CD4-positive, alpha-beta T cell treated with Interleukin-2 at 100 ng/mL for 4 hours (primary cell): ENCODE data around the gene PCNT.

Experiments
- DNase-seq: peaks from one replicate; pipeline ENCODE4 v3.0.0-alpha.2; 2020; ENCODE audit warnings: low spot score

The PCNT gene

GRCh38 chr21:46336603-46337002 is 12.6 kb downstream of the PCNT start:
- DNase-seq, result no peak

GRCh38 chr21:46340998-46341397 is 17.0 kb downstream of the PCNT start:
- DNase-seq, result no peak

DNA sequence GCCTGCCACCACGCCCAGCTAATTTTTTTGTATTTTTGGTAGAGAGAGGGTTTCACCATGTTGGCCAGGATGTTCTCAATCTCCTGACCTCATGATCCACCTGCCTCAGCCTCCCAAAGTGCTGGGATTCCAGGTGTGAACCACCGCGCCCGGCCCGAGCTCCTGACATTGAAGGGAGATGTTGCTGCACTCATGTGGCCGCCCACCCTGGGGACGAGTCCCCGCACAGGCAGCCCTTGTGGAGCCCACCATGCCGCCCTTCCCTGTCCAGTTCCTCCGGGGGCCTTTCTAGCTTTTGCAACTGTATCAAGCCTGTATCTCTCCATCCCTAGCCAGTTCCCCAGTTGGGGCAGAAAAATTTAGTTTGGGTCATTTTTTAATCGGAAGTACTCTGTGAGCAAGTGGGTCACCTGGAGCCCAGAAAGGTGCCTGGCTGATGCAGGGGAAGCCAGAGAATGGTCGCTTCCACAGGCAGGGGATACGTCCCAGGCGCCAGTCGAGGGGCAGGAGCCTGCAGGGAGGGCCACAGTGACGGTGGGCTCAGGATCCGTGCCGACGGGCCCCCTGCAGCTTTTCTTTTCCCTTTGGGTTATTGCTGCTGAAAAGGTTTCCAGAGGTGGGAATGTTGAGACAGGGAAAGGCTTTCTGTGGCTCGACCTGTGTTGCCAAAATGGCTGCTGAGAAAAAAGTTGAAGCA is 20.4 kb downstream of the PCNT start:
- no peak for DNase-seq

- DNase-seq, result no peak
These were observed 21.9 kb downstream of the PCNT start for GRCh38 chr21:46345861-46346260.

DNA sequence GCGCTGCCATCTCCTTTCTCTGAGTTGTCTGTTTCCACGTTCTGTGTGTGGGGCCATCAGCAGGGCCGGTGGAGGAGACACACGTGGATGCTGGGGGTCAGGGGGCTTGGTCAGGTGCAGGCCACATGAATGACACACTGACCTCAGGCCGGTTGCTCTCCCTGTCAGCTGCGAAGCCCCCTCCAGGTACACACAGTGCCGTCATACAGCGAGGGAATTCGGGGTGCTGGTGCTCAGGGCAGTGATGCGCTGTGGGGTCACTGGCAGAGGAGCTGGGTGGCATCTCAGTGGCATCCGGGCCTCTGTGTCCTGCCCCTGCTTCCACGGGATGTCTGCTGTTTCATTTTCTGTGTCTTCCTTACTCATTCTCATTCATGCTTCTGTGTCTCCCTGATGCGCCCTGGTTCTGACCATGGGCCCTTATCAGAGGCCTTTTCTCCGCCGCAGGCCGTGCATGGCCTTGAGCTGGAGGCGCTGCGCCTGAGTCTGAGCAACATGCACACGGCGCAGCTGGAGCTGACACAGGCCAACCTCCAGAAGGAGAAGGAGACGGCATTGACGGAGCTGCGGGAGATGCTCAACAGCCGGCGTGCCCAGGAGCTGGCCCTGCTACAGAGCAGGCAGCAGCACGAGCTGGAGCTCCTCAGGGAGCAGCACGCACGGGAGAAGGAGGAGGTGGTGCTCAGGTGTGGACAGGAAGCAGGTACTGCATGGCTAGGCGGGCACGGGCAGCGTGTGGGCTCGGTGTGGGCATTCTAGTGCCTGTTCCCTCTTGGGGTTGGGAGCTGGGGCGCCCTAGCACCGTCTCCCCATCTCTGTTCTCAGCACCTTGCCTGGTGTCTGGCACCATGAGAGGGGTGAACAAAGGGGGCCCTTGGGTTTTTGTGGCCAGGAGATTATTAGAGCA is 22.6 kb downstream of the PCNT start:
- no peak for DNase-seq

DNA sequence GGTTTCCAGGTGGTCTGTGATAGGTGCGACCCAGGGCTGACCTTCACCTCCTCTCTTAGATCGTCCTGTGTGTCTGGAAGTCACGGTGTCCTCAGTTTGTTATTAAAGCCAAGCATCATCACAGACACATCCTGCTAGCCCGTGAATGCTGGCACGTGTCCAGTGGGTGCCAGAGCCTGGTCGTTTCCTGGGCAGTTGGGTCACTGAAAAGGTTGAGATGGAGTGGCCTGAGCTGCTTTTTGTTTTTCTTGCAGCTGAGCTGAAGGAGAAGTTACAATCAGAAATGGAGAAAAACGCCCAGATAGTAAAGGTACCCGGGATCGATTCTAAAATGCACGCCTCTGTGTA is 23.2 kb downstream of the PCNT start:
- DNase-seq, result no peak

GRCh38 chr21:46347791-46348381 is 23.9 kb downstream of the PCNT start:
- no peak for DNase-seq

- DNase-seq, result no peak
These were observed 25.3 kb downstream of the PCNT start for GRCh38 chr21:46349134-46349760.

DNA sequence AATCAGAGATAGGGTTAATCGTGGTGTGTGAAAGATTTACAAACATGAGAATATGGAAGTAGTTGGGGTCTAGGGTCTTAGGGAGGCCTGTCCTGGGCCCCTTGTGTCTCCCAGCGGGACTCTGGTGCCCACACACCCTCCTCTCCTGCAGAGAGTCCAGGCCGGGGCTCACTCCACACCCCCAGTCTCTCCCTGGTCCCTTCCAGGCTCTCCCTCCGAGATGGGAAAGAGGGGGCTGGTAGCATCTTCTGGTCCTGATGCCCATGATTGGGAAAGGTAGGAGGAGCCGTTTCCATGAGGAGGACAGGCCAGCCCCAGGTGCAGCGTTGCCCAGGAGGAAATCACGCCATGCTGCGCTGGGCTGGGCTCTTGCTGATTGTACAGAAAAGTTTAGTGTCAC is 26.6 kb downstream of the PCNT start:
- DNase-seq, result no peak

DNA sequence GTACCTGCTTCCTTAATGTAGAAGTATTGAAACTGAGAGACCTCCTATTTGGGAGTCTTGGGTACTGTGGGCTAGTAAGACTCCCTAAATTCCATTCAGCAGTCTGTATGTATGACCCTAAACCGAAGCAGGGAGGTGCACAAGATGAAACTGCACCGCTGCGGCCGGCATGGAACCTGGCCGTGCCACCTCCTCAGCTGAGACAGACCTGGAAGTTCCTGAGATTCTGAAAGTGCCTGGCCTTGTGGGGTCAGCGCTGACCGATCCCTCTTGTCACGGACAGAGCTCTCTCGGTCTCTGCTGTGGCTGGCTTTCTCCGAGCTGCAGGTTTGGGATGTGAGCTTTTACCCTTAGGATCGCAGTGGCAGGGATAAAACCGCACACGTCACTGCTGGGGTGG is 27.0 kb downstream of the PCNT start:
- no peak for DNase-seq

DNA sequence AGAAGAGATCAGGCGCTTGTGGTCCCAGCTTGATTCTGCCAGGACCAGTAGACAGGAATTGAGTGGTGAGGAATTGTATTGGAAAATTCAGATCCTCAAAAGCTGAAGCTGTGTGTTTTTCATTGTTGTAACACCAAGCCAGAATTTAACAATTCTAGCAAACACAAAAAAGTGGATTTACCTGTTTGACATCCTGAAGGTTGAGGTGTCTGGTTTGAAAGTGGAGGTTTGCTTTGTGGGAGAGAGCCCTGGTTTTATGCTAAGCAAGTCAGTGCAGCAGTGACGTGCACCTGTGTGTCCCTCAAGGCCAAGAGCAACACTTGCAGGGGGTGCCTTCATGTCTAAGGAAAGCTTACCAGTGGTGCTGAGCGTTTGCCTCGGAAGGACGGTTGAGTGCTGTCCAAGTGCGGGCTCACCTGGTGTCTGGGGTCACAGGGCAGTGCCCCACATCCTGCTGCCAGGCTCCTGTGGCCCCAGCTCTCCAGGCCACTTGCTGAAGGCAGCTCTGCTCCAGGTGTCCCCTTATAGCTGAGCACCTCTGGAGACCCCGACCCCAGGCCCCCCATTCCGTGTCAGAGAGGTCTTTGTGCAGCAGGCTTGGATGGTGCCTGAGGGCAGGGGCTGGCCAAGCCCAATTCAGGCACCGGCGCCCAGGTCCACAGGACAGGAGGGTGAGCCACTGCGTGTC is 27.7 kb downstream of the PCNT start:
- no peak for DNase-seq

- no peak for DNase-seq
These were observed 28.2 kb downstream of the PCNT start for GRCh38 chr21:46352164-46352515.

DNA sequence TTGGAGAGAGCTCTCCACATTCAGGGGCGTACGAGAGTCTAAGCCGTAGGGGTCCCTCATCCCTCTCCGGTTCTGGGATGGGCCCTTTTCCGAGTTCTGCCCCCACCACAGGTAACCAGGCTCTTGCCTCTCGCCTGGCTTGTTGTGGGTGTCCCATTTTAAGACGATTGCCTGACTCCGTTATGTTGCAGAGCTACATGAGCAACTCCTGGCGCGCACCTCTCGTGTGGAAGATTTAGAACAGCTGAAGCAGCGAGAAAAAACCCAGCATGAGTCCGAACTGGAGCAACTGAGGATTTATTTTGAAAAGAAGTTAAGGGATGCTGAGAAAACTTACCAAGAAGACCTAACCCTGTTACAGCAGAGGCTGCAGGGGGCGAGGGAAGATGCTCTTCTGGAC is 29.0 kb downstream of the PCNT start:
- DNase-seq, result no peak

DNA sequence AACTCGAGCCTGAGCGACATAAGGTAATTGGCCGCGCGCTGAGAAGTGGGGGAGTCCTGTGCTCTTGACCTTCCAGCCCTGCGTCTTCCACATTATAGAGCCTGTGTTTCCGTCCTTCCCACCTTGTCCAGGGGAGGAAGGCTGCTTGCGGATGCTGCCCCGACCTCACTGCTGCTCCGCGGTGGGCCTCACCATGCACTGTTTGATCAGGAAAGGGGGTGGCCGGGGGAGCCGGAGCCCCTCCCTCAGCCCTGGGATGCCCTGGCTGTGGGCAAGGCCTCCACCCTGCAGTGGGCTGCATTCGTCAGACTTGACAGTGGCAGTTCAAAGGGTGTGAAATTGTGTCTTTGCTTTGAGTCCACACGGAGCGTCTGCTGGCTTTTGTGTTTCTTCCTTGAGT is 30.1 kb downstream of the PCNT start:
- no peak for DNase-seq

DNA sequence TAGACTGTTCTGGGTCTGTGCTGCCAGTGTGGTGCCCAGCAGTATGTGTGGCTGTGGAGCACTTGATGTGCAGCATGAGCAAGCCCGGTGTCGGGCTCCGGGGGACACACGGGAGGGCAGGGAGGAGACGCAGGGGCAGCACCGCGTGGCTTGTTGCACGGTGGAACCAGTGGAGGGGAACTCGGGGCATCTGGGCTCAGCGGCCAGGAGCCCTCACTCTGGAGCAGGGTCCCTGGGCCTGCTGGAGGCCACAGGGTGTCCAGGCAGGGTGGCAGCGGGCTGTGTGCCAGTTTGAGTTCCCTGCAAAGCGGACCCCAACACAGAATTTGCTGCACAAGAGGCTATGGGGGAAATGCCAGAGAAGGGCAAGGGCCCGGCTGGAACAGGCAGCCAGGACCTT is 30.6 kb downstream of the PCNT start:
- DNase-seq, result no peak

DNA sequence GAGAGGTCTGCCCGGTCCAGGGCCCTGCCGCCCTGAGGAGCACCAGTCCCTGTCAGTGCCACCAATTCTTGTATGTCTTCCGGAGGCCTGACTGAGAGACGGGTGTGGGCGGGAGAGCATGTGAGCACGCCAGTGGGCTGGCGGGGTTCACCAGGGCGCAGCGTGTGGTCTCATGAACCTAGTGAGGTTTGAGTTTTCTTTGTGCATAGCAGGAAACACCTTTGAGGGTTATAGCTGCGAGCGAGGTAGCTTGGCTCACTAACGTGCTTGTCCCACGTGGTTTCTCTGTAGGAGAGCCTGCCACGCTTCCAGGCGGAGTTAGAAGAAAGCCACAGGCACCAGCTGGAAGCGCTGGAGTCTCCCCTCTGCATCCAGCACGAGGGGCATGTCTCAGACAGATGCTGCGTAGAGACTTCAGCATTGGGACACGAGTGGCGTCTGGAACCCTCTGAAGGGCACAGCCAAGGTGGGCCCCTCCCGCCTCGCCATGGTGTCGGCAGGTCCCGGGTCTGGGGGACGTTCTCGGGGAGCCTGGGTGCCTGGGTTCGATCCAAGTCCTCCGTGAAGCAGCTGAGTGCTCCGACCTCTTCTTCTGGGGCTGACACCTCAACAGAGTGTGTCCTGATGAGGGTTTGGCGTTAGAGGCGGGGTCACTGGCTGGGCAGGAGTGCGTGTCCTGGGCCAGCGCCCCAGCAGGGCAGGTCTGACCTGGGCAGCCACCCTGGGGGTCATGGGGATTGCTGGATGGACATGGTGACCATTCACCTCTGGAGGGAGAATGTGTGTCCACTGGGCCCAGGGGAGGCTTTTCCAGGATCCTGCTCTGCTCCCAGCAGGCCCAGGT is 31.4 kb downstream of the PCNT start:
- no peak for DNase-seq

DNA sequence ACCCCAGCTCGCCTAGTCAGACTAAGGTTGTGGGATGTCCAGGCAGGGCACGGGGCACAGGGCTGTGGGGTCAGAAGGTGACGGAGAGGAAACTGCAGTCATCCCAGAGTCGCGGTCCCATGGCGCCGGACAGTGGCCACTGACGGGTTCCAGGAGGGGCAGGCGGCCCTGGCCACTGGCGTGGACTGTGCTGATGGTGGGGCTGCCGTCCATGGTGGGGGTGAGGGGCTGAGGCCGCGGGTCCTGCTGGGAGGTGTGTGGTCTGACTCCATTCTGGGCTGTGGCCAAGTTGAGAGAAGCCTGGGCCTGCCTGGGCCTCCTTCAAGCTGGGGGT is 32.0 kb downstream of the PCNT start:
- DNase-seq, result no peak

- DNase-seq, result no peak
These were observed 32.8 kb downstream of the PCNT start for GRCh38 chr21:46356494-46357334.

DNA sequence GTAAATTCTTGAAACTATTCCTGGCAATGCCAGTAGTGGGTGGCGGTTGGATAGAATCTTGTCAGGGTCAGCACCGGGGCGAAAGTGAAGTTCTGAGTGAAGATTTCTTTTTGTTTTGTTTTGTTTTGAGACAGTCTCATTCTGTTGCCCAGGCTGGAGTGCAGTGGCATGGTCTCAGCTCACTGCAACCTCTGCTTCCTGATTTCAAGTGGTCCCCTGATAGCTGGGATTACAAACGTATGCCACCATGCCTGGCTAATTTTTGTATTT is 33.3 kb downstream of the PCNT start:
- DNase-seq, result no peak

DNA sequence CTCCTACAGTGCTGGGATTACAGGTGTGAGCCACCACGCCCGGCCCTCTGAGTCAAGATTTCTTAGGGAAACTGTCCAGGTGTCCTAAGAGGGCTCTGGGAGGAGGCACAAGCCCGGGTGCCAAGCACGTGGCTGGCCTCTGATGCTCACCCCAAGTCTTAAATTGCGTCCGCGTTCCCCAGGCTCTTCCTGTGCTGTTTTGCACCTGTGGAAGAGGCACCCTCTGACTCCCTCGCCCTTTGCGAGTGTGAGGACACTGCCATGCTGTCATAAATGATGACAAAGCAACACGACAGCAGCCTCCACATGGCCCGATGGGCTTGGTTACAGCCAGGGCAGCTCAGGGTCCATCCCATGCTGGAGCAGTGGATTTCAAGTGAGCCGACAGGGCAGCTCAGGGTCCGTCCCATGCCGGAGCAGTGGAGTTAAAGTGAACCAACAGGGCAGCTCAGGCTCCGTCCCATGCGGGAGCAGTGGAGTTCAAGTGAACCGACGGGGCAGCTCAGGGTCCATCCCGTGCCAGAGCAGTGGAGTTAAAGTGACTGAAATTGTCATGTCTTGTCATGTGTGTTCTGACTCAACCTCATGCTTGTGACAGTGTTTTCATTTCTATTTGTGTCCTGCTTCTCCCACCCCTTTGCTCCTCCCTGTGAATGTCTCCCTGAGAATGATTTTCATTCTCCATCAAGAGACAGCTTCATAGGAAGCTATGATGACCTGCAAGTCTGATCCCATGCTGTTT is 33.9 kb downstream of the PCNT start:
- DNase-seq, result no peak
